Measurements from ENCODE around the gene EMID1.

The EMID1 gene

GRCh38 chr22:29260601-29261315, 55.1 kb downstream of the EMID1 start:
- DNase-seq, result no peak

GRCh38 chr22:29263791-29264276, 58.1 kb downstream of the EMID1 start:
- DNase-seq, result no peak

GRCh38 chr22:29265305-29265704, 59.6 kb downstream of the EMID1 start:
- no peak for DNase-seq

- no peak for DNase-seq
These were observed 60.2 kb downstream of the EMID1 start for GRCh38 chr22:29265929-29266328.

- no peak for DNase-seq
These were observed 61.1 kb downstream of the EMID1 start for GRCh38 chr22:29266564-29267461.

- DNase-seq, result no peak
These were observed 61.8 kb downstream of the EMID1 start for GRCh38 chr22:29267462-29267857.

- peak; percentile 97 for DNase-seq
These were observed 62.3 kb downstream of the EMID1 start, which contains the start of the genes EWSR1 and RHBDD3 for GRCh38 chr22:29267858-29268510. Gene EWSR1, plus strand, starts transcription at chr22:29268268. Its CDS starts 69 bp downstream, at chr22:29268337. Gene RHBDD3, minus strand, starts transcription at chr22:29267981. Its CDS starts 2,355 bp downstream, at chr22:29265626.

- peak; percentile 51 for DNase-seq
These were observed 63.0 kb downstream of the EMID1 start for GRCh38 chr22:29268511-29269229.

GRCh38 chr22:29269230-29269604, 63.5 kb downstream of the EMID1 start:
- peak; percentile 8 for DNase-seq

GRCh38 chr22:29269731-29270474, 64.2 kb downstream of the EMID1 start:
- DNase-seq, result peak; percentile 28

- peak; percentile 60 for DNase-seq
These were observed 65.0 kb downstream of the EMID1 start for GRCh38 chr22:29270475-29271271.

GRCh38 chr22:29272624-29273023, 66.9 kb downstream of the EMID1 start:
- no peak for DNase-seq

GRCh38 chr22:29275167-29275566, 69.5 kb downstream of the EMID1 start:
- DNase-seq, result no peak

- DNase-seq, result no peak
These were observed 70.3 kb downstream of the EMID1 start for GRCh38 chr22:29275819-29276565.

- no peak for DNase-seq
These were observed 72.2 kb downstream of the EMID1 start for GRCh38 chr22:29277927-29278326.

- no peak for DNase-seq
These were observed 78.5 kb downstream of the EMID1 start for GRCh38 chr22:29284196-29284595.

- no peak for DNase-seq
These were observed 83.1 kb downstream of the EMID1 start for GRCh38 chr22:29288837-29289236.

GRCh38 chr22:29290061-29290460, 84.4 kb downstream of the EMID1 start:
- no peak for DNase-seq

- DNase-seq, result no peak
These were observed 85.5 kb downstream of the EMID1 start for GRCh38 chr22:29291215-29291614.

GRCh38 chr22:29292379-29292778, 86.7 kb downstream of the EMID1 start:
- no peak for DNase-seq

Data from inflammatory macrophage treated with lipopolysaccharide for 4 hours (primary cell).